Measurements from ENCODE around the gene HSPB6. TPM values are rescaled to one million over a fixed set of nuclear protein-coding genes. Genes with fewer than 3 reads are reported as not detected.
A peak's percentile ranks its signal among the peaks of the same experiment; 100 is the strongest.

The HSPB6 gene
- total RNA-seq, 2 donors from 2014 or later: 35.0 to 117 TPM

GRCh38 chr19:35777086-35777841 lies 20.4 kb upstream of the HSPB6 start:
- intact Hi-C loops (cut with DNase I): no loop called here
- no peak for ATAC-seq
- no peak for DNase-seq

GRCh38 chr19:35776102-35776788 lies 19.4 kb upstream of the HSPB6 start:
- Histone ChIP-seq H3K27ac (no peak overlapping the region), H3K9me3 (no peaks in the 10 kb centered on the region), H3K27me3 (no peaks in the 10 kb centered on the region), H3K36me3 (replicated peaks in 1 of 2; ENCODE audit: insufficient read depth in 1 of 2, low read depth in 2 of 2) (no peaks in the 10 kb centered on the region), H3K4me1 (peaks cover 14% of the 10 kb centered on the region), H3K4me3 (no peak overlapping the region)
- TF ChIP-seq CTCF (IDR thresholded peaks at IDR 0.05) (no peak), POLR2A (IDR thresholded peaks at IDR 0.05) (no peak)
- 72 to 78% methylated on average over 12 to 13 of the region's 13 CpGs for WGBS, 2 donors
- DNase-seq: no peak
- intact Hi-C loops (cut with DNase I): no loop called here
- ATAC-seq: no peak

More at GRCh38 chr19:35777086-35777841, 20.4 kb upstream of the HSPB6 start:
- Histone ChIP-seq H3K4me1 (peaks cover 14% of the 10 kb centered on the region), H3K4me3 (no peak overlapping the region), H3K9me3 (no peaks in the 10 kb centered on the region), H3K27me3 (no peaks in the 10 kb centered on the region), H3K27ac (no peak overlapping the region), H3K36me3 (replicated peaks in 1 of 2; ENCODE audit: insufficient read depth in 1 of 2, low read depth in 2 of 2) (no peaks in the 10 kb centered on the region)
- no peak for TF ChIP-seq POLR2A (IDR thresholded peaks at IDR 0.05)
- TF ChIP-seq CTCF (IDR thresholded peaks at IDR 0.05): no peak
- WGBS, 2 donors: 77 to 80% methylated on average over 17 to 19 of the region's 19 CpGs

- TF ChIP-seq POLR2A (IDR thresholded peaks at IDR 0.05) (no peak), CTCF (IDR thresholded peaks at IDR 0.05) (peak in 1 of 7 experiments; percentile 0)
- WGBS, 2 donors: 0 to 5% methylated on average over 14 to 58 of the region's 82 CpGs
- peaks cover 14% of the 10 kb centered on the region for H3K4me1 ChIP-seq
- ATAC-seq (peak; percentile 98), DNase-seq (peak; percentile 99 to 100 (median 100))
- no peaks in the 10 kb centered on the region for H3K27me3 ChIP-seq
- no peaks in the 10 kb centered on the region for H3K36me3 ChIP-seq (replicated peaks in 1 of 2; ENCODE audit: insufficient read depth in 1 of 2, low read depth in 2 of 2)
- intact Hi-C loops (cut with DNase I): no loop called here
- no peaks in the 10 kb centered on the region for H3K9me3 ChIP-seq
- H3K4me3 ChIP-seq: peak within 1 kb of the TSS; percentile 59 to 67
- H3K27ac ChIP-seq: peak within 1 kb of the TSS in 1 of 4 donors; percentile 26
Measured at GRCh38 chr19:35775298-35776101, 18.7 kb upstream of the HSPB6 start, which contains the start of gene ARHGAP33. ARHGAP33 (plus strand) TSS chr19:35775564; CDS start chr19:35775659, 95 bp downstream.

GRCh38 chr19:35775046-35775297 lies 18.1 kb upstream of the HSPB6 start:
- DNase-seq: no peak
- WGBS, 2 donors: 24 to 31% methylated on average over 9 of the region's 9 CpGs
- H3K4me3 ChIP-seq: no peak overlapping the region
- H3K27ac ChIP-seq: no peak overlapping the region
- no peaks in the 10 kb centered on the region for H3K36me3 ChIP-seq (replicated peaks in 1 of 2; ENCODE audit: insufficient read depth in 1 of 2, low read depth in 2 of 2)
- H3K9me3 ChIP-seq: no peaks in the 10 kb centered on the region
- peak; percentile 18 for ATAC-seq
- intact Hi-C loops (cut with DNase I): no loop called here
- H3K27me3 ChIP-seq: no peaks in the 10 kb centered on the region
- TF ChIP-seq CTCF (IDR thresholded peaks at IDR 0.05): no peak
- TF ChIP-seq POLR2A (IDR thresholded peaks at IDR 0.05): peak in 1 of 3 donors; percentile 18
- H3K4me1 ChIP-seq: peaks cover 14% of the 10 kb centered on the region
